Uterine smooth muscle cell (primary cell): ENCODE results near the gene DCPS. TPM values are rescaled to one million over a fixed set of nuclear protein-coding genes. Genes with fewer than 3 reads are reported as not detected.

Source experiments
- total RNA-seq: library from RNA; depleted of rRNA; stranded (reverse); fragments of >200 nt; gene quantifications from 2 replicates; pipeline ENCODE4 v1.2.3, GENCODE V29; 2014

The DCPS gene
- 12.2 and 19.3 TPM in 2 replicates for total RNA-seq

GRCh38 chr11:126303623-126304456 is at the start of gene DCPS:
TSS of gene DCPS (plus strand) at chr11:126304060. CDS start at chr11:126304081, 21 bp downstream.

GRCh38 chr11:126268708-126269579 is 34.9 kb upstream of the DCPS start, which contains the start of the genes FOXRED1 and SRPRA:
TSS of gene FOXRED1 (plus strand) at chr11:126269154. CDS start at chr11:126269207, 53 bp downstream.
TSS of gene SRPRA (minus strand) at chr11:126268895. CDS start at chr11:126268804, 91 bp downstream.

GRCh38 chr11:126282736-126283591 is 20.9 kb upstream of the DCPS start, which contains the start of gene TIRAP:
TSS of gene TIRAP (plus strand) at chr11:126283093. CDS start at chr11:126290895, 7,802 bp downstream.

GRCh38 chr11:126355324-126355925 is 51.6 kb downstream of the DCPS start, which contains the start of gene ST3GAL4:
TSS of gene ST3GAL4 (plus strand) at chr11:126355686. CDS start at chr11:126406156, 50,470 bp downstream.

Other genes starting within 250 kb of the DCPS start
- 5.2 and 13.0 TPM in 2 replicates for gene CDON, start 241.2 kb upstream of the DCPS start, total RNA-seq
- 40.1 and 43.3 TPM in 2 replicates for gene RPUSD4, start 92.4 kb upstream of the DCPS start, total RNA-seq
- 21.1 and 23.2 TPM in 2 replicates for gene FAM118B, start 92.3 kb upstream of the DCPS start, total RNA-seq
- 64.7 and 74.3 TPM in 2 replicates for gene SRPRA, start 35.2 kb upstream of the DCPS start, total RNA-seq
- gene FOXRED1, start 34.9 kb upstream of the DCPS start, total RNA-seq: 15.2 and 28.2 TPM in 2 replicates
- 4.1 and 5.4 TPM in 2 replicates for gene TIRAP, start 21.0 kb upstream of the DCPS start, total RNA-seq
- 22.5 and 27.9 TPM in 2 replicates for gene ST3GAL4, start 51.6 kb downstream of the DCPS start, total RNA-seq